Right hindlimb (tissue), 1 donor: Measurements from ENCODE around the gene SYK.
A peak's percentile ranks its signal among the peaks of the same experiment; 100 is the strongest.
"Not testable (repeated sequence)": the region's sequence is repeated elsewhere in the genome, so short reads cannot be mapped to it uniquely, and the experiment has no call there.

Experiments
- DNase-seq: peaks from one replicate; pipeline ENCODE4 v3.0.0-alpha.2; 2018

Gene SYK

GRCh38 chr9:90799271-90799852, 2.3 kb upstream of the SYK start:
- DNase-seq, result no peak

- DNase-seq, result no peak
Observed at GRCh38 chr9:90801973-90802322, 329 bp downstream of the SYK start.

- no peak for DNase-seq
Observed at GRCh38 chr9:90802386-90802985, 867 bp downstream of the SYK start.

- DNase-seq, result no peak
Observed at GRCh38 chr9:90803860-90804593, 2.4 kb downstream of the SYK start.

DNA sequence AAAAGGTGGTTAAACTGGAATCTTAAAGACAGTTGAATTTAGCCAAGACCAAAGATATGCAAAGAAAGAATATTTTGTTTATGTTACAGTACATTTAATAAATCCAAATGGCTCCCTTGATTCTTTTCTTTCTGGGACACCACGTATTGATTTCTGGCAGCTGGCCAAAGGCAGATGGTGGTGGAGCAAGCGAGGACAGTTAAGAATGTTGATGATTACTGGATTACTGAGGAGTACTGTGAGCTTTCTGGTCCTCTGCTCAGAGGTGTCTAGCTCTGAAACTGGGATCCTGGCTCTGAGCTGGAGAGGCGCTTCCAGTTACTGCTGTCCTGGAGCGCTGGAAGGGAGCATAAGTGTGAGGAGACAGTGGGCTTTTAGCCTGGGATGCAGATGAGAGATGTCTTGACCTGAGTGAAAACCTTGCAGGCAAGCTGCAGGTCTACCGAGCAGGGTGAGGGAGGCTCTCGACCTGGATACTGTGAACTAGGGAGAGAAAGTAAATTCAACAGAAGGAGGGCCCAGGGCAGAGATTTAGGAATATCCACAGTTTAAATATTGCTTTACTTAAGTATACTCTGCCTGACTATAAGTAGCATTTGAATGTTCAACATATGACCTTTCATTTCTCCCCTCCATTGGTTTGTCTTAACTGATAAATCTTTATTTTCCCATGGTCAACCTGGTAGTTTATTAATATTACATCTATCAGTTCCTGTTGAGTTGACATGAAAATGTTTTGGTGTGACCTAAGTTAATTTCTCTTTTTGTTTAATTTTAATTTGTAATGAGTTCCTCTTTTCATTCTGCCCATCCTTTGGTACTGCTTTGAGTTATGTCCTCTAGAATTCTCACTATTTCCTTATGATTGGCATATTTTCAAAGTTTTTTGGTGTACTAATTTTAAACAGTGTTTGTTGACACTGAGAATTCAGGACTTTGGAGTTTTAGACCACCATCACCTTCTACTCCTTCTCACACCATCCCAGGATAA, 3.7 kb downstream of the SYK start:
- DNase-seq, result peak; percentile 34

DNA sequence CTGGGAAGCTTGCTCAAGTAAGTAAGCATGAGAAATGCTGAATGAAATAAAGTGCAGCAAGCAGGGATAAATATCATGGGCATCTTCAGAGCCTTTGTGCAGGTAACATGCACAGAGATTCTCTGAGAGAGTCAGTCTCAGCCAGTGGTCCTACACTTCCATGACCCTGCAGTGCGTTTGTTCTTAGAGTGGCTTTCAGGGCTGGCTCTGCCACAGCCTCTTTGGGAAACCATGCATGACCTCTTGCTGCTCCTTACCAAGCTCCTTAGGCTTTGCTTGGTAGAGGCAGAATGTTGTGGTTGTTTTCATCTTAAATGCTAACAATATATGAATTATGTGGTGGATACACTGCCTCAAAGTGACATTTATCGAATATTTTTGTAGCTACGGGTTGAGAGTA, 5.4 kb downstream of the SYK start:
- no peak for DNase-seq

DNA sequence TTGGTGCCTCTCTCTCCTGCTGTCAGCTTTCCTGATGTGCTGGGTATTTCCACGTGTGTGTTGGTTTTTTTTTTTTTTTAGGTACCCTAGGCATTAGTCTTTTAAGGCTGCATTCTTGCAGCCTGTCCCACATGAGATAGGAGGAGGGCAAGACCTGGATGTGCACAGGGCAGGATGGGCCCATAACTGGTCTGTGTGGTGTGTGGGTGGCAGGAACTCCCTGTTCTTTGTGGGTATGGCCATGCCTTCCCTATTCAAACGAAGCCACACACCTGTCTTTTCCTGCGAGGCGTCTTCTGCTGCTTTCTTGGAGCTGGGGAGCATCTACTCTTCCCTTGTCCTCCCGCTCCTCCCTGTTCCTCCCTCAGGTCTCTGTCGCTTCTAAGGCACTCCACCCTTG, 6.8 kb downstream of the SYK start:
- DNase-seq, result no peak

GRCh38 chr9:90808890-90809685, 7.5 kb downstream of the SYK start:
- DNase-seq, result no peak

- no peak for DNase-seq
Observed at GRCh38 chr9:90810691-90811090, 9.1 kb downstream of the SYK start.

DNA sequence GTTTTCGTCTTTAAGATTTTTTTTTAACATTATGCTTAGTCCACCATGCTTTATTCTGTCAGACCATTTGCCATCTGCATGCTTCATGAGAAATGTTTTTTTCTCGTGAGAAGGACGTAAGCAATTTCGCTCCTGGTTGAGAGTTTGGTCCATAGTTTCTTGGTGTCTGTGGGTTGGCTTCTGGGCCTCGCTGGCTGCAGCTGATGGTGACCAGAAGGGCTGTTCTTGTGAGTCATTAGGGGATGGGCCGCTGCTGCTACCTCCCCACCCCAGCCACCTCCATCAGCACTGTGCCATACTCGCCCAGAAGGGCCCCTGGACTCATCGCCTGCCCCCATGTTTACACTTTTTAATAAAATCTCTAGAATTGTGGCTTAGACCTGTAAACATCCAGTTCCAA, 11.4 kb downstream of the SYK start:
- DNase-seq, result no peak

DNA sequence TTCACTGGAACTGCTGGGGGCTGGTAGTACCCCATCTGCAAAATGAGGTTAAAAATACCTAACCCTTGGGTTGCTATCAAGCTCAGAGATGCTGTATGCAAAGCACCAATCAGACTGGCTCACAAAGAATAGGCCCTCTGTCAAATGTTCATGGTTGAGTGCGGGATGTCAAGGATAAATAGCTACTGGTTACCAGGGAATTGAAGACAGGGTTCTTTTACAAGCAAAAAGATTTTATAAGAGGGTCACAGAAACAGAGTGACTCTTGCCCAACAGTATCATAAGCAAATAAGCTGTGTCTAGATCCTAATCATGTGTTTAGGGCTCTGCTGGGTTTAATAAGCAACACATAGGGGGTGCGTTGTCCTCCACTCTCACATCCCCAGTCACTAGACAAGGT, 11.9 kb downstream of the SYK start:
- no peak for DNase-seq

- no peak for DNase-seq
Observed at GRCh38 chr9:90814355-90814754, 12.7 kb downstream of the SYK start.

- no peak for DNase-seq
Observed at GRCh38 chr9:90815183-90815943, 13.7 kb downstream of the SYK start.

DNA sequence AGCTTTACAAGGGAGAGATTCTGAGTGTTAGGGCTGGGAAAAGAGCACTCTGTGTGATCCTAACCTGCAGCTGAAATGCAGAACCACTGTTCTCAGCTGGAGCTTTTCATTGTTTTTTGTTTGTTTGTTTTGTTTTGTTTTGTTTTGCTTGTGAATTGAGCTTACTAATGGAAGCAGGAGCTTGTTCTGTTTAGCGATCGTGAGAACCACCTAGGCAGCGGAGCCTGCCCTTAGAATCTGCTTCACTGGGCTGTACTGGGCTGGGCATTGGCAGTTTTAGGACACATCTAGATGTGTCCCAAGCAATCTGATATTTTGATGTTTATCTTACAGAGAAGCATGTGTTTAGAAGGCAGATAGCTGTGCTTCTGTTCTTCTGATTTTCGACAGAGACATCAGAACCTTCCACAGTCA, 14.3 kb downstream of the SYK start:
- DNase-seq, result no peak

DNA sequence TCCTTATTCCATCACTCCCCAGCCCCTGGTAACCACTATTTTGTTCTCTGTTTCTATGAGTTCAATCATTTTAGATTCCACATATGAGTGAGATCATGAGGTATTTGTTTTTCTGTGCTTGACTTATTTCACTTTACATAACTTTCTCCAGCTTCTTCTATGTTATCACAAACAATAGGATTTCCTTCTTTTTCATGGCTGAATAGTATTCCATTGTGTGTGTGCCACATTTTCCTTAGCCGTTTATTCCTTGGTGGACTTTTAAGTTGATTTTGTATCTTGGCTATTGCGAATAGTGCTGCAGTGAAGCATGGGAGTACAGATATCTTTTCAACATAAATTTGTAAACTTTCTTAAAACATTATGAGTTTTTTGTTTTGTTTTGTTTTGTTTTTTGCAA, 15.1 kb downstream of the SYK start:
- no peak for DNase-seq

GRCh38 chr9:90818279-90818678, 16.7 kb downstream of the SYK start:
- no peak for DNase-seq

DNA sequence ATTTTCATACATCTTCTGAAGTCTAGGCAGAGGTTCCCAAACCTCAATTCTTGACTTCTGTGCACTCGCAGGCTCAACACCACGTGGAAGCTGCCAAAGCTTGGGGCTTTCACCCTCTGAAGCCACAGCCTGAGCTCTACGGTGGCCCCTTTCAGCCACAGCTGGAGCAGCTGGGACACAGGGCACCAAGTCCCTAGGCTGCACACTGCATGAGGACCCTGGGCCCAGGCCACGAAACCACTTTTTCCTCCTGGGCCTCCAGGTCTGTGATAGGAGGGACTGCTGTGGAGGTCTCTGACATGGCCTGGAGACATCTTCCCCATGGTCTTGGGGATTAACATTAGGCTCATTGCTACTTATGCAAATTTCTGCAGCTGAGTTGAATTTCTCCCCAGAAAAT, 18.8 kb downstream of the SYK start:
- DNase-seq, result not testable (repeated sequence)

DNA sequence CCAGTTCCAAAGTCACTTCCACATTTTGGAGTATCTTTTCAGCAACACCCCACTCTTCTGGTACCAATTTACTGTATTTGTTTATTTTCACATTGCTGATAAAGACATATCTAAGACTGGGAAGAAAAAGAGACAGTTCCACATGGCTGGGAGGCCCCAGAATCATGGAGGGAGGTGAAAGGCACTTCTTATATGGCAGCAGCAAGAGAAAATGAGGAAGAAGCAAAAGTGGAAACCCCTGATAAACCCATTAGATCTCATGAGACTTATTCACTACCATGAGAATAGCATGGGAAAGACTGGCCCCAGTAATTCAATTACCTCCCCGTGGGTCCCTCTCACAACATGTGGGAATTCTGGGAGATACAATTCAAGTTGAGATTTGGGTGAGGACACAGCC, 19.6 kb downstream of the SYK start:
- not testable (repeated sequence) for DNase-seq

GRCh38 chr9:90821697-90822096, 20.1 kb downstream of the SYK start:
- DNase-seq, result no peak

DNA sequence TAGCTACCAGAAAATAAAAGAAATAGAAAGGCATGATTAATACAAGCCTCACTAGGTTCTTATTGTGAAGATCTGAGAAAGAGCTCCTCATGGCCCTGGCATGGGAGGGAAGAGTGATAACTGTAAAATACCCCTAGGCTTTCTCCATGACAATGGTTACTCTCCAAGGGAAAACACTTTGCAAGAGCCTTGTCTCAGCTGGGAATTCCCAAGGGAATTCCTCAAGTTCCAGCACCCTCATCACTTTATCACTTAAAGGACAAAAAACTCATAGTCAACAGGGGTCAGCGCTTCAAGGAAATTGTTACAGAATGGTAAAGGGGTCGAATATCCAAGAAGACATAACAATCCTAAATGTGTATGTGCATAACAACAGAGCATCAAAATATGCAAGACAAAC, 21.2 kb downstream of the SYK start:
- no peak for DNase-seq

DNA sequence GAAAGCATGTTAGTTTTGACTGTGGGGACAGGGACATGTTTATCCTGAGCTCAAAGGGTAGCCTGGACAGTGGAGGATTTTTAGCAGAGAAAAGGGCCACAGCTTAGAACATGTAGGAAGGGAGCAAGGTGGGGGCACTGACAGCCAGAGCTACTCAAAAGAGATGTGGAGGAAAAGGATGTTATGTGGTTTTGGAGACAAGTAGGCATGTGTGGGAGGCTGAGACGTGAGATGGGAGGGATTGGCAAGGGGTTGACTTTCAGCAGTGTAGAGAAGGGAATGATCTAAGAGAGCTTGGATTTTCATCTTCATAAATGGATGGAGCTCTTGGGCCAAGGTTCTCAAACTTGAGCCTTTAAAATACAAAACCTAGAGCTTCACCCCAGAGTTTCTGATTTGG, 24.0 kb downstream of the SYK start:
- DNase-seq, result no peak
